ENCODE results near the gene HACE1. TPM values are rescaled to one million over a fixed set of nuclear protein-coding genes. Genes with fewer than 3 reads are reported as not detected.
"Not testable (repeated sequence)": the region's sequence is repeated elsewhere in the genome, so short reads cannot be mapped to it uniquely, and the experiment has no call there.

The HACE1 gene
- polyA plus RNA-seq, 3 donors, result 2.7 to 3.9 (median 3.4) TPM

- Histone ChIP-seq H3K79me2 (ENCODE audit: insufficient read depth, low read length) (no peaks in the 10 kb centered on the region), H3K4me1 (ENCODE audit: control insufficient read depth in 1 of 2, insufficient read depth in 2 of 2, low read length in 2 of 2) (no peaks in the 10 kb centered on the region), H3K4me3 (replicated peaks in 1 of 3; ENCODE audit: low read depth in 2 of 3, low read length in 3 of 3) (no peak overlapping the region), H3K9ac (ENCODE audit: insufficient read depth, low read length, poor library complexity, severe bottlenecking) (no peak overlapping the region), H4K20me1 (ENCODE audit: insufficient read depth, low read length) (no peaks in the 10 kb centered on the region), H3K4me2 (replicated peaks; ENCODE audit: extremely low read depth, low read length, poor library complexity, severe bottlenecking) (no peak overlapping the region), H3K27ac (ENCODE audit: low read depth in 1 of 2, low read length in 2 of 2) (no peak overlapping the region), H3K9me3 (replicated peaks in 1 of 2; ENCODE audit: control insufficient read depth in 1 of 2, insufficient read depth in 1 of 2, low read length in 2 of 2) (peaks cover 0 to 18% of the 10 kb centered on the region in 2 donors), H2AFZ (ENCODE audit: insufficient read depth, low read depth, low read length, poor library complexity, severe bottlenecking) (no peak overlapping the region), H3K27me3 (ENCODE audit: control insufficient read depth in 2 of 2, insufficient read depth in 2 of 2, low read length in 2 of 2) (no peaks in the 10 kb centered on the region), H3K36me3 (replicated peaks in 1 of 2; ENCODE audit: control insufficient read depth in 1 of 2, insufficient read depth in 2 of 2, low read length in 2 of 2) (no peaks in the 10 kb centered on the region)
- H3K27ac Mint-ChIP-seq, result no peak overlapping the region
- intact Hi-C loops (cut with micrococcal nuclease), result no loop called here
- peaks cover 3 to 5% (median 5%) of the 10 kb centered on the region in 3 donors for H3K27me3 Mint-ChIP-seq (ENCODE audit: low read depth in 3 of 3)
- WGBS (ENCODE audit: insufficient coverage), result 87% methylated on average over 5 of the region's 6 CpGs
- no peak overlapping the region for H3K4me3 Mint-ChIP-seq
- no peak for DNase-seq
- no peaks in the 10 kb centered on the region for H3K4me1 Mint-ChIP-seq
- no peak for TF ChIP-seq CTCF (IDR thresholded peaks at IDR 0.05)
- H3K9me3 Mint-ChIP-seq, result peaks cover 0 to 25% (median 13%) of the 10 kb centered on the region in 7 donors
- no peaks in the 10 kb centered on the region for H3K36me3 Mint-ChIP-seq
Measured at GRCh38 chr6:104908031-104908887, 48.5 kb upstream of the HACE1 start.

GRCh38 chr6:104898893-104899292 is 39.2 kb upstream of the HACE1 start:
- H3K27ac ChIP-seq (ENCODE audit: low read depth in 1 of 2, low read length in 2 of 2); H3K4me3 Mint-ChIP-seq; H3K27ac Mint-ChIP-seq; H3K4me1 ChIP-seq (ENCODE audit: control insufficient read depth in 1 of 2, insufficient read depth in 2 of 2, low read length in 2 of 2); H2AFZ ChIP-seq (ENCODE audit: insufficient read depth, low read depth, low read length, poor library complexity, severe bottlenecking); H3K9ac ChIP-seq (ENCODE audit: insufficient read depth, low read length, poor library complexity, severe bottlenecking); H3K36me3 Mint-ChIP-seq; DNase-seq; H3K4me3 ChIP-seq (replicated peaks in 1 of 3; ENCODE audit: low read depth in 2 of 3, low read length in 3 of 3); H3K36me3 ChIP-seq (replicated peaks in 1 of 2; ENCODE audit: control insufficient read depth in 1 of 2, insufficient read depth in 2 of 2, low read length in 2 of 2); H3K79me2 ChIP-seq (ENCODE audit: insufficient read depth, low read length); intact Hi-C loops (cut with micrococcal nuclease); H3K4me1 Mint-ChIP-seq; H3K27me3 ChIP-seq (ENCODE audit: control insufficient read depth in 2 of 2, insufficient read depth in 2 of 2, low read length in 2 of 2); H3K9me3 ChIP-seq (replicated peaks in 1 of 2; ENCODE audit: control insufficient read depth in 1 of 2, insufficient read depth in 1 of 2, low read length in 2 of 2); H4K20me1 ChIP-seq (ENCODE audit: insufficient read depth, low read length); H3K27me3 Mint-ChIP-seq (ENCODE audit: low read depth in 3 of 3); H3K4me2 ChIP-seq (replicated peaks; ENCODE audit: extremely low read depth, low read length, poor library complexity, severe bottlenecking): not testable (repeated sequence)
- no CpG with 5 or more reads among the region's 7 CpGs for WGBS (ENCODE audit: insufficient coverage)
- peaks cover 0 to 14% (median 4%) of the 10 kb centered on the region in 7 donors for H3K9me3 Mint-ChIP-seq

Data from CD14-positive monocyte (primary cell).